ENCODE measurements around the gene SLC13A4.

The SLC13A4 gene

DNA sequence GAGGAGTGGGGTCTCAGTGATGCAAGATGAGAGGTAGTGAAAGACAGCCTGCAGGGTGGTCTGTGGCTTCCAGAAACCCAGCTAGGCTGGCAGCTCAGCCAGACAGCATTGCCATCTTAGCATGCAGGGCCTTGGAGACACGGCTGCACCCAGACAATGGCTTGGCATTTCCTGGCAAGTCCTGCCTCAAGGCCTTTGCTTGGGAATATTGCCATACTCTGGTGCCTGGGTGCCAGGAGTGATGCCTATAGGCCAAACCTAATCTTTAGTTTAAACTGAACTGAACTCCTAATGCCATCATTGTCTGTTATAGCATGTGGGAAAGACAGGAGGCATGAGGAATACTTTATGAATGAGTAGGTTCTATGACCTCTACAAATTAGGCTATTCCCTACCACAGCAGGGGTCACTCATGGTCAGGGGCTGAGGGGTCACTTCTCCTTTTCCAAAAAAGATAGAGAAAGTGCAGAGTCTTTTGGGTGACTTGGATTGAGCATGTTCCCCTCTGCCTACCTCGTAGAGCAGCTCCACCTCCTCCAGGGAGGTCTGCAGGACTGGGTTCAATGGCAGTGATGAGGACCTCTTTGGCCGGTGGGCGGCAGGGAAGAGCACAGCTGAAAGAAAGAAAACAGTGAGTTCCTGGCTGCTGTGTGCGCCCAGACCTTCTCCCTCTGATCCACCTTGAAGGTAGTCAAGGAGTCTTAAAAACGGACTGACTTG, 8.8 kb upstream of the SLC13A4 start:
- H3K27me3 ChIP-seq (ENCODE audit: control insufficient read depth, insufficient read depth, low read length), result no peaks in the 10 kb centered on the region
- no peak for DNase-seq (ENCODE audit: low read depth, low spot score)
- H3K27ac ChIP-seq (ENCODE audit: low read length), result no peak overlapping the region
- no peaks in the 10 kb centered on the region for H3K4me1 ChIP-seq (ENCODE audit: control insufficient read depth, insufficient read depth, low read length)
- H3K9me3 ChIP-seq (ENCODE audit: control insufficient read depth, insufficient read depth, low read length), result no peaks in the 10 kb centered on the region
- H3K36me3 ChIP-seq (ENCODE audit: control insufficient read depth, insufficient read depth, low read length), result no peaks in the 10 kb centered on the region
- WGBS (ENCODE audit: insufficient coverage, insufficient read length), result no CpG with 5 or more reads among the region's 6 CpGs
- no peak overlapping the region for H3K4me3 ChIP-seq (ENCODE audit: low read length)

DNA sequence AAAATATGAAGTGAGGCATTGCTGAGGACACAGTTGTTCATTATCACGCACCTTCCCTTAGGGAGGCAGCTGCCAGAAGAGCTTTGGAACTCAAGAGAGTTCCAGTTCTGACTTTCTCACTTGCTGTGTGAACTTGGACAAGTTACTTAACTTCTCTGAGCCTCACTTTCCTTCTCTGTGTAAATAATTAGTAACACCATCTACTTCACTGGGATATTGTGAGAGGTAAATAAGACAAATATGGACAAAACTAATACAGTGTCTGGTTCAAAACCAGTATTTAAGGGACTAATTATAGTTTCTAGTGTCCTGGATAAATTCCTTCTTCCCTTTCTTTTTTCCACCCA, 6.3 kb upstream of the SLC13A4 start:
- Histone ChIP-seq H3K27me3 (ENCODE audit: control insufficient read depth, insufficient read depth, low read length) (no peaks in the 10 kb centered on the region), H3K9me3 (ENCODE audit: control insufficient read depth, insufficient read depth, low read length) (no peaks in the 10 kb centered on the region), H3K36me3 (ENCODE audit: control insufficient read depth, insufficient read depth, low read length) (no peaks in the 10 kb centered on the region), H3K4me1 (ENCODE audit: control insufficient read depth, insufficient read depth, low read length) (no peaks in the 10 kb centered on the region), H3K4me3 (ENCODE audit: low read length) (no peak overlapping the region), H3K27ac (ENCODE audit: low read length) (no peak overlapping the region)
- no peak for DNase-seq (ENCODE audit: low read depth, low spot score)
- WGBS (ENCODE audit: insufficient coverage, insufficient read length), result no CpG with 5 or more reads among the region's 1 CpG

DNA sequence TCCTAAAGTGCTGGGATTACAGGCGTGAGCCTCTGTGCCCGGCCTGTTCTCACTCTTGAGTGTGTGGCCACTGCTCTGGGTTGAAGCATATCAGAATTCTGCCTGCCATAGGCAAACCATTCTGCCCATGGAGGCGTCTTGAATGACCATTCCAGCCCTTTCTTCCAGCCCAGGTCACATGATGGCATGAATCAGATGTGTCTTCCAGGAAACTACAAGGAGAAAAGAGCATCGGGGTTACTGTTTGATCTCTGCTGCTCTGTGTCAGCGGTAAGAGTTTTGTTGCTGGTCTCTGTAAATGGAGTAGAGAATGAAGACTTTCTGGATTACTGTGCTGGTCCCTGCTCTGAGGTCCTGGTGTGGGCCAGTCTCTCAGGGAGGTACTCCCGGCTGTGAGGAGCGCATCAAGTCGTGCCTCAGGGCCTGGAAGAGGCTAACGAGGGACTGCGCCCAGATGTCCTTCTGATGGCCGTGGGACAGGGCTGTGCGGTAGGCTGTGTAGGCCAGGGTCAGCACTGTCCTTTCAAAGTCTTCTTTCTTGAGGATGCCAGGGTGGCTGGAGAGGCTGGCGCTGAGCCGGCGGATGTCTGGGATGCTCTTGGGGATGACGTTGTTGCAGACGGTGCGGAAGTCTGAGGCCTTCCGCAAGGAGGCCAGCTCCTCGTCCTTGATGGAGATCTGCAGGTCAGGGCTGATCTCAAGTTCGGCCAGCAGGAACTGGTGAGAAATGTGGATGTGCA, 5.8 kb upstream of the SLC13A4 start:
- no peaks in the 10 kb centered on the region for H3K9me3 ChIP-seq (ENCODE audit: control insufficient read depth, insufficient read depth, low read length)
- no peak for DNase-seq (ENCODE audit: low read depth, low spot score)
- no CpG with 5 or more reads among the region's 21 CpGs for WGBS (ENCODE audit: insufficient coverage, insufficient read length)
- no peaks in the 10 kb centered on the region for H3K4me1 ChIP-seq (ENCODE audit: control insufficient read depth, insufficient read depth, low read length)
- H3K4me3 ChIP-seq (ENCODE audit: low read length), result no peak overlapping the region
- no peaks in the 10 kb centered on the region for H3K36me3 ChIP-seq (ENCODE audit: control insufficient read depth, insufficient read depth, low read length)
- H3K27me3 ChIP-seq (ENCODE audit: control insufficient read depth, insufficient read depth, low read length), result no peaks in the 10 kb centered on the region
- no peak overlapping the region for H3K27ac ChIP-seq (ENCODE audit: low read length)

- WGBS (ENCODE audit: insufficient coverage, insufficient read length), result no CpG with 5 or more reads among the region's 4 CpGs
- H3K4me1 ChIP-seq (ENCODE audit: control insufficient read depth, insufficient read depth, low read length), result no peaks in the 10 kb centered on the region
- H3K4me3 ChIP-seq (ENCODE audit: low read length), result no peak overlapping the region
- no peak for DNase-seq (ENCODE audit: low read depth, low spot score)
- no peaks in the 10 kb centered on the region for H3K36me3 ChIP-seq (ENCODE audit: control insufficient read depth, insufficient read depth, low read length)
- no peaks in the 10 kb centered on the region for H3K27me3 ChIP-seq (ENCODE audit: control insufficient read depth, insufficient read depth, low read length)
- no peak overlapping the region for H3K27ac ChIP-seq (ENCODE audit: low read length)
- H3K9me3 ChIP-seq (ENCODE audit: control insufficient read depth, insufficient read depth, low read length), result no peaks in the 10 kb centered on the region
Measured at GRCh38 chr7:135731131-135731530, 3.1 kb upstream of the SLC13A4 start.

DNA sequence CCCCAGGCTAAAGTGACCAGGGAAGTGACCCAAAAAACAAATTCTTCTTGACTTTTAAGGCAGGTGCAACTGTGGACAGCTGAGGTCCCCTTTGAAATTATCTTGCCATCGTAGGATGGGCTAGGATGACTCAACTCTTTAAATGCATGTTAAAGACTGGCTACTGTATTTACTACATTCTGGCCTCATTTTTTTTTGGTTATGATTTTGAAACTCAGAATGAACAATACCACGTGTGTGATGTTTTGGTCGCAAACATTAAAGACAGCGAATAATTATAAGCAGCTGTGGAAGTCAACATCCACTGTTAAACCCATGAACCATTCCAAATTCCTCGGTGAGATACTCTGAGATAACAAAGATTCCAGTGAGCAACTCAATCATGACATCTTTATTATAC, 1.2 kb upstream of the SLC13A4 start:
- no peaks in the 10 kb centered on the region for H3K36me3 ChIP-seq (ENCODE audit: control insufficient read depth, insufficient read depth, low read length)
- H3K4me1 ChIP-seq (ENCODE audit: control insufficient read depth, insufficient read depth, low read length), result no peaks in the 10 kb centered on the region
- H3K27ac ChIP-seq (ENCODE audit: low read length), result no peak overlapping the region
- DNase-seq (ENCODE audit: low read depth, low spot score), result no peak
- no peak overlapping the region for H3K4me3 ChIP-seq (ENCODE audit: low read length)
- H3K27me3 ChIP-seq (ENCODE audit: control insufficient read depth, insufficient read depth, low read length), result no peaks in the 10 kb centered on the region
- WGBS (ENCODE audit: insufficient coverage, insufficient read length), result no CpG with 5 or more reads among the region's 5 CpGs
- H3K9me3 ChIP-seq (ENCODE audit: control insufficient read depth, insufficient read depth, low read length), result no peaks in the 10 kb centered on the region

- no peaks in the 10 kb centered on the region for H3K4me1 ChIP-seq (ENCODE audit: control insufficient read depth, insufficient read depth, low read length)
- no peaks in the 10 kb centered on the region for H3K9me3 ChIP-seq (ENCODE audit: control insufficient read depth, insufficient read depth, low read length)
- no peaks in the 10 kb centered on the region for H3K36me3 ChIP-seq (ENCODE audit: control insufficient read depth, insufficient read depth, low read length)
- no peak overlapping the region for H3K4me3 ChIP-seq (ENCODE audit: low read length)
- no peak for DNase-seq (ENCODE audit: low read depth, low spot score)
- H3K27me3 ChIP-seq (ENCODE audit: control insufficient read depth, insufficient read depth, low read length), result no peaks in the 10 kb centered on the region
- no peak overlapping the region for H3K27ac ChIP-seq (ENCODE audit: low read length)
- no CpG with 5 or more reads among the region's 30 CpGs for WGBS (ENCODE audit: insufficient coverage, insufficient read length)
Measured at GRCh38 chr7:135726911-135727673, 894 bp downstream of the SLC13A4 start.

GRCh38 chr7:135726276-135726788, 1.7 kb downstream of the SLC13A4 start:
- H3K27ac ChIP-seq (ENCODE audit: low read length), result no peak overlapping the region
- no peak for DNase-seq (ENCODE audit: low read depth, low spot score)
- no peaks in the 10 kb centered on the region for H3K36me3 ChIP-seq (ENCODE audit: control insufficient read depth, insufficient read depth, low read length)
- no peaks in the 10 kb centered on the region for H3K27me3 ChIP-seq (ENCODE audit: control insufficient read depth, insufficient read depth, low read length)
- H3K9me3 ChIP-seq (ENCODE audit: control insufficient read depth, insufficient read depth, low read length), result no peaks in the 10 kb centered on the region
- no peak overlapping the region for H3K4me3 ChIP-seq (ENCODE audit: low read length)
- H3K4me1 ChIP-seq (ENCODE audit: control insufficient read depth, insufficient read depth, low read length), result no peaks in the 10 kb centered on the region
- no CpG with 5 or more reads among the region's 5 CpGs for WGBS (ENCODE audit: insufficient coverage, insufficient read length)

GRCh38 chr7:135723411-135723810, 4.6 kb downstream of the SLC13A4 start:
- H3K9me3 ChIP-seq (ENCODE audit: control insufficient read depth, insufficient read depth, low read length), result no peaks in the 10 kb centered on the region
- H3K4me1 ChIP-seq (ENCODE audit: control insufficient read depth, insufficient read depth, low read length), result no peaks in the 10 kb centered on the region
- H3K36me3 ChIP-seq (ENCODE audit: control insufficient read depth, insufficient read depth, low read length), result no peaks in the 10 kb centered on the region
- no peak overlapping the region for H3K27ac ChIP-seq (ENCODE audit: low read length)
- no peak for DNase-seq (ENCODE audit: low read depth, low spot score)
- WGBS (ENCODE audit: insufficient coverage, insufficient read length), result no CpG with 5 or more reads among the region's 7 CpGs
- no peaks in the 10 kb centered on the region for H3K27me3 ChIP-seq (ENCODE audit: control insufficient read depth, insufficient read depth, low read length)
- no peak overlapping the region for H3K4me3 ChIP-seq (ENCODE audit: low read length)

- no peak overlapping the region for H3K27ac ChIP-seq (ENCODE audit: low read length)
- no peaks in the 10 kb centered on the region for H3K9me3 ChIP-seq (ENCODE audit: control insufficient read depth, insufficient read depth, low read length)
- H3K36me3 ChIP-seq (ENCODE audit: control insufficient read depth, insufficient read depth, low read length), result no peaks in the 10 kb centered on the region
- H3K4me1 ChIP-seq (ENCODE audit: control insufficient read depth, insufficient read depth, low read length), result no peaks in the 10 kb centered on the region
- H3K27me3 ChIP-seq (ENCODE audit: control insufficient read depth, insufficient read depth, low read length), result no peaks in the 10 kb centered on the region
- WGBS (ENCODE audit: insufficient coverage, insufficient read length), result no CpG with 5 or more reads among the region's 21 CpGs
- DNase-seq (ENCODE audit: low read depth, low spot score), result no peak
- no peak overlapping the region for H3K4me3 ChIP-seq (ENCODE audit: low read length)
Measured at GRCh38 chr7:135721198-135721820, 6.7 kb downstream of the SLC13A4 start.

DNA sequence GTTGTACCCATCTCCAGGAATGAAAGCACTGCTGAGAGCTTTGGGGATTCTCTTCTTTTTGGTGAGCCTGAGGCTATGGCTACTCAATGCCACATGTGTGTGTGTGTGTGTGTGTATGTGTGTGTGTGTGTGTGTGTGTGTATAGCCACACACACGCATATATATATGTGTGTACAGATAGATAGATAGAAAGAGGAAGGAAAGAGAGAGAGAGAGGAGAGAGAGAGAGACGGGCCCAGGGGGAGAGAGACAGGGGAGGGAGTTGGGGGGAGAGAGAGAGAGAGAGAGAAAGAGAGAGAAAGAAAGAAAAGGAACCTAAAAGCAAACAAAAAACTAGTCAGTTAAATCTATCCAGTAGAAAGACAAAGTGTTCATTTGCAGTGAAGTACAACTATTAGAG, 8.3 kb downstream of the SLC13A4 start:
- H3K9me3 ChIP-seq (ENCODE audit: control insufficient read depth, insufficient read depth, low read length), result no peaks in the 10 kb centered on the region
- no peak overlapping the region for H3K4me3 ChIP-seq (ENCODE audit: low read length)
- DNase-seq (ENCODE audit: low read depth, low spot score), result no peak
- no peaks in the 10 kb centered on the region for H3K27me3 ChIP-seq (ENCODE audit: control insufficient read depth, insufficient read depth, low read length)
- WGBS (ENCODE audit: insufficient coverage, insufficient read length), result no CpG with 5 or more reads among the region's 2 CpGs
- no peaks in the 10 kb centered on the region for H3K4me1 ChIP-seq (ENCODE audit: control insufficient read depth, insufficient read depth, low read length)
- no peaks in the 10 kb centered on the region for H3K36me3 ChIP-seq (ENCODE audit: control insufficient read depth, insufficient read depth, low read length)
- no peak overlapping the region for H3K27ac ChIP-seq (ENCODE audit: low read length)

Measured in iPS DF 6.9 (cell line).